Measurements from ENCODE around the gene UGT1A7. TPM values are rescaled to one million over a fixed set of nuclear protein-coding genes. Genes with fewer than 3 reads are reported as not detected.
A peak's percentile ranks its signal among the peaks of the same experiment; 100 is the strongest.
"Not testable (repeated sequence)": the region's sequence is repeated elsewhere in the genome, so short reads cannot be mapped to it uniquely, and the experiment has no call there.

Gene UGT1A7
- total RNA-seq, 1 experiment from 2014 or later: not detected

GRCh38 chr2:233680361-233681045 lies 1.2 kb upstream of the UGT1A7 start:
- no peak for DNase-seq (ENCODE audit: low spot score)

DNA sequence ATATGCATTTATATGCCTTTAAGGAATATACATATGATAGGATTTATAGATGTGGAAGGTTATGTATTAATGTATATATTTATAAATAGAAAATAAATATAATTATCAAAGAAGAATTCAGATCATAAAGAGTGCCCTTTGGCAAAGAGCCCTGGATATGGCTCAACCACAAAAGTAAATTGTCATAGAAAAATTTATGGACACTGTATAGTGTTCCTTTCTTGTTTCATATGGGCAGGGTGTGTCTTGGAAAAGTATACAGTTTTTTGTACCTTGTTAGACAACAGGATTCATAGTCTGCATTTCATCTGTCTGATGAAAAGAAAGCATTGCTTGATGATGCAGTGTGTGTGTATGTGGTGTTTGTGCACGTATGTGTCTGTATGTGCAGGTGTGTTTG lies 2.9 kb downstream of the UGT1A7 start:
- no peak for DNase-seq (ENCODE audit: low spot score)

GRCh38 chr2:233686928-233687327 lies 5.2 kb downstream of the UGT1A7 start:
- DNase-seq (ENCODE audit: low spot score): no peak

- DNase-seq (ENCODE audit: low spot score): no peak
Observed at GRCh38 chr2:233688341-233688740, 6.6 kb downstream of the UGT1A7 start.

- no peak for DNase-seq (ENCODE audit: low spot score)
Observed at GRCh38 chr2:233689031-233689430, 7.3 kb downstream of the UGT1A7 start.

DNA sequence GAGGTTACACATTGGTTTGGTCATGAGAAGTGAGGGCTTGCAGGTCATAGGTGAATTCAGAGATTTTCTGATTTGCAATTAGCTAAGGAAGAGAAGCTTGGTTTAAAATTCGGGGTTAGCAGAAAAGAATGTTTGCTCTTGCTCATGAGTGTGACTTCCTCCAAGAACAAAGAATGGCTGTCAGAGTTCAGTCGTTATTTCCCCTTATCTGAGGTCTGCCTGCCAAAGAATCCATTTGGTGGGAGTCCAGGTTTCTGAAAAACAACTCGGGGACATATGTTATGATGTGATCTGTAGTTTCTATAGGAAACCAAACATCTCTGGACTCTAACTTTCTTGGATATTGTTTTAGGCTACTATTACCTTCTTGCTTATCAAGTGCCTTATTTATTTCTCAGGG lies 7.8 kb downstream of the UGT1A7 start:
- DNase-seq (ENCODE audit: low spot score): no peak

- DNase-seq (ENCODE audit: low spot score): peak; percentile 45
Observed at GRCh38 chr2:233690444-233690843, 8.7 kb downstream of the UGT1A7 start.

DNA sequence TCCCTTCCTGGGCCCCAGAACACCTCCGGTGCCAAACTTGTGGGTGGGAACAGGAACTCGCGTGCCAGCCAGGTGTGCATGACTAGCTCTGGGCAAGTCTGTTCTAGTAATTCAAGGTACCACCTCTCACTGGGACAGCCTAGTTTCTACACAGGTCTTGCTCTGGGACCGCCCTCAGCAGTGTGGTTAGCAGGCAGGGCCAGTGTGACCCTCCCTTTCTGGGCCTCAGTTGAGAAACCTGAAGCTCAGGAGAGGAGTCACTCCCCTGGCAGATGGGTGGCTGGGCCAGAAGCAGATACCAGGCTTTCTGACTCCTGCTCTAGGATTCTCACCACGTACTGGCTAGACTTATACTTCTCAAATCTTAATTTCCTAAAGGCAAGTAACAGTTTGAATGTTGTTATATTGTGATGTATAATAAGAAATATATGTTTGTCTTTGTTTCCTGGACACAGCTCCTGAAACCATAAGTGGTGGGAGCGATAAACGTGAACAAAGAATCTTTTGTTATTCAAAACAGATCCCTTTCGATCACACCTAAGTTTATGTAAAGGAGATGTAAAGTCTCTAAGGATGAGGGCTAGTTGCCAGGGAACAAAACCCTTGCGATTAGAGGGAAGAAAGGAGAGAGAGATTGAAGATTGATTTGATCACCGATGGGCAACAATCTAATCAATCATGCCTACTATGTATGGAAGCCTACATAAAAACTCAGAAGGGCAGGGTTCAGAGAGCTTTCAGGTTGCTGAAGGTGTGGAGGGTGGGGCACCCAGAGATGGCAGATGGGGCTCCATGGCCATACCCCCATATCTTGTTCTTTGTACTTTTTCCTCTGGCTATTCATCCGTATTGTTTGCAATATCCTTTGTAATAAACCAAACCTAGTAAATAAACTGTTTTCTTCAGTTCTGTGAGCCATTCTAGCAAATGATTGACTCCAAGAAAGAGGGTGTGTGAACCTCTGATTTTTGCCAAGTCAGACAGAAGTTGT lies 10.0 kb downstream of the UGT1A7 start:
- DNase-seq (ENCODE audit: low spot score): no peak

DNA sequence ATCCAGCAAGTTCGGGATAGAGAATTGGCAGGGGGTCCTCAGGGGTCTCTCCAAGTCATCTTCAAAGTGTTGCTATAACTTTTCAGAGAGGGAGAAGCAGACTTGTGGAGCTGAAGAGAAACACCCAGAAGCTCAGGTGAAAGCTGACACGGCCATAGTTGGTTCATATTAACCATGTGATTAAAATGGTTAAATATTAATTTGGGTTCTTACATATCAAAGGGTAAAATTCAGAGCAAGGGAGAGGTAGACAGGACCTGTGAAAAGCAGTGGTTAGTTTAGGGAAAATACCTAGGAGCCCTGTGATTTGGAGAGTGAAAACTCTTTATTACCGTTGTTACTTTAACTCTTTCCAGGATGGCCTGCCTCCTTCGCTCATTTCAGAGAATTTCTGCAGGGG lies 10.9 kb downstream of the UGT1A7 start, which contains the start of gene UGT1A6:
Gene UGT1A6 (plus strand): TSS at position 243 of the 400 bp plus-strand sequence. CDS start 115 bp downstream, at position 358.
- no peak for DNase-seq (ENCODE audit: low spot score)

- DNase-seq (ENCODE audit: low spot score): no peak
Observed at GRCh38 chr2:233693963-233694362, 12.3 kb downstream of the UGT1A7 start.

DNA sequence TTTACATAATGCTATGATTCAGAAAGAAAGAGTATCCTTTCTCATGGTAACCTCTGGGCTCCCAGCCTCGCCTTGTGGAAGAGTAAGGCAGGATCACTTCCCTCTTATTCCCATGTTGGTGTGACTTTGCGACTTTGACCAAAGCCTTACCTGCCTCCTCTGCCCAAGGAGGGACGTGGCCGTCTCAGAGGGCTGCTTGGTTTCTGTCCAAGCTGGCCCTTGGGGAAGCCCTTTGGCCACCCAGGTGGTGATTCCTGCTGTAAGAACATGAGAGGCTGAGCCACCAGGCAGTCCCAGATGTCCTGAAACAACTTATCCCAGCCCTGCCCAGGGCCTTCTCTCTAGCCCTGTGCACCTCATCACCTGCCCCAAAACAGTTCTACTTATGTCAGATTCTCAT lies 17.0 kb downstream of the UGT1A7 start:
- DNase-seq (ENCODE audit: low spot score): no peak

DNA sequence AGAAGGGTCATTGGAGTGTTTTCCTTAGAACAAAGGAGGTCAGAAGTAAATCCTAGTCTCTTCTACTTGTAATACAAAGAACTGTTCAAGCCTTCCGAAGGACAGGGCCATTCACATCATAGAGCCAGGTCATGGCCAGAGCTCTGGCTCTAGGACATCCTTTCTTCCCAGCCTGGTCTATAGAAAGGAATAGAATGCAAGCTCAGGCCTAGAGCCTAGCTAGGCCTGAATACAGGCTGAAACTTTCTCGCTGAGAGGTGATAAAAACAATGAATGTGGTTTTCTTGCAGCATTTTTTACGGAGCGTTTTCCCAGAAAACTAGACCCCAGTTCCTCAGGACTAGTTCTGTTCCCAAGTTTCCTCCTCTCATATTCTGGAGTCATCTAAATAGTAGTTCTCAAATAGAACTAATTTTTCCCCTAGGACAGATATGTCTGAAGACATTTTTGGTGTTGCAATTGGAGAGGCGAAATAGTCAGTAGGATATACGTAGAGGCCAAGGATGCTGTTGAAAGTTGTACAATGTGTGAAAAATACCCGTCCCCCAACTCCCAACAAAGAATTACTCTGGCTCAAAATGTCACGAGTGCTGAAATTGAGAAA lies 17.8 kb downstream of the UGT1A7 start:
- DNase-seq (ENCODE audit: low spot score): peak; percentile 25

DNA sequence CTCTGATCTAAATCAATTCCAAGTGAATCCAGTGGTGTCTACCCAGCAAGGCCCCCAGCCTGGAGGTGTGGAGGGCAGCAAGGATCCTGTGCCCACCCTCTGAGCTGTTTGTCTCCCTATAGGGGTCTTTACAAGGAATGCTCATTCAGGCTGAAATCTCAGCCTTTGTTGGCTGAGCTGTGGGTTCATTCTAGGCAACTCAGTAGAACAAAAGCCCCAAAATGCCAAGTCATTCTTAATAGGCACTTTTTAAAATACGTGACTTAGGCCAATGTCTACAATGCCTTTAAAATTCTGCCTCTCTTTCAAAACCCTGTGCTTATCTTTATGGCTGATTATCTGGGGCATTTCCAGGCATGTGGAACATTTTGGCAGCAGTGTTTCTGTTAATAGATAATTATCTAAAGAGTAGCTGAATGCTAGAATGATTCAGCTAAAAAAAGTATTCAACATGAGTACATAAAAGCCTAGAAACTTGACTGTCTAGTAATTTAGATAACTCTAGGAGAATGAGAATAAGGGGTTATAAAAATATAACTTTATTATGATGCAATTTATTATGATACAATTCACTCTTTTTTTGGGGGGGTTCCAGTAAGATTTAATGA lies 18.4 kb downstream of the UGT1A7 start:
- peak; percentile 96 for DNase-seq (ENCODE audit: low spot score)

DNA sequence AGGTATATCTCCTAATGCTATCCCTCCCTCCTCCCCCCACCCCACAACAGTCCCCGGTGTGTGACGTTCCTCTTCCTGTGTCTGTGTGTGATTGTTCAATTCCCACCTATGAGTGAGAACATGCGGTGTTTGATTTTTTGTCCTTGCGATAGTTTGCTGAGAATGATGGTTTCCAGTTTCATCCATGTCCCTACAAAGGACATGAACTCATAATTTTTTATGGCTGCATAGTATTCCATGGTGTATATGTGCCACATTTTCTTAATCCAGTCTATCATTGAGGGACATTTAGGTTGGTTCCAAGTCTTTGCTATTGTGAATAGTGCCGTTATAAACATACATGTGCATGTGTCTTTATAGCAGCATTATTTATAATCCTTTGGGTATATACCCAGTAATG lies 19.1 kb downstream of the UGT1A7 start:
- not testable (repeated sequence) for DNase-seq (ENCODE audit: low spot score)

DNA sequence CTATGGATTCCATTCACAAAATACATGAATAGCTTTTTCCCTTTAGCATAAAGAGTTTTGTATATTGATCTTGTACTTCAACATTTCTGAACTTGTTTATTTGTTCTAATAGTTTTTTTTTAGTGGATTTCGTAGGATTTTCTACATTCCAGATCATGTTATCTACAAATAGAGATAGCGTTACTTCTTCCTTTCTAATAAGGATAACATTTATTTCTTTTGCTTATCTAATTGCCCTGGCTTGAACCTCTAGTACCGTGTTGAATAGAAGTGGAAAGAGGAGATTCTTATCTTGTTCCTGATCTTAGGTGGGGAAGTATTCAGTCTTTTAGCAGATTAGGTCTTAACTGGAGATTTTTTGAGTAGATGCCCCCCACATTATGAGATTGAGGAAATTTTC lies 20.5 kb downstream of the UGT1A7 start:
- no peak for DNase-seq (ENCODE audit: low spot score)

- peak; percentile 94 for DNase-seq (ENCODE audit: low spot score)
Observed at GRCh38 chr2:233705911-233706506, 24.3 kb downstream of the UGT1A7 start.

- peak; percentile 81 for DNase-seq (ENCODE audit: low spot score)
Observed at GRCh38 chr2:233706720-233707119, 25.0 kb downstream of the UGT1A7 start.

- peak; percentile 72 for DNase-seq (ENCODE audit: low spot score)
Observed at GRCh38 chr2:233707940-233708644, 26.4 kb downstream of the UGT1A7 start.

DNA sequence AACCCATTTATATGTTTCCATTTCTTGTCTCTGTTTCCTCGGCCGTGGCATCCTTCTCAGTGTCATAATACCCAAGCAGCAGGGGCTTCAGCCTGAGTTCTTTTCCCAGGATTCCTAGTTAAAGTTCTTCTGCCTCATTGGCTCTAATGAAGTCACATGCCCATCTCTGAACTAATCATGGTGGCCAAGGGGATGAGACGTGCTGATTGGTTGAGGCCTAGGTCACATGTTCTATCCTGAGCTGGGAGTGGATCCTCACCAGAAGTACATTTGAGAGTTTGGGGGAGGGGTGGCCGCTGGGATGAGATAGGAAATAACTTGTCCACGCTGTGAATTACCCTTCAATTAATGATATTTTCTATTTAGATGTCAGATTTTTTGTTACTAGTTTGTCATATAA lies 27.2 kb downstream of the UGT1A7 start:
- DNase-seq (ENCODE audit: low spot score): peak; percentile 53

DNA sequence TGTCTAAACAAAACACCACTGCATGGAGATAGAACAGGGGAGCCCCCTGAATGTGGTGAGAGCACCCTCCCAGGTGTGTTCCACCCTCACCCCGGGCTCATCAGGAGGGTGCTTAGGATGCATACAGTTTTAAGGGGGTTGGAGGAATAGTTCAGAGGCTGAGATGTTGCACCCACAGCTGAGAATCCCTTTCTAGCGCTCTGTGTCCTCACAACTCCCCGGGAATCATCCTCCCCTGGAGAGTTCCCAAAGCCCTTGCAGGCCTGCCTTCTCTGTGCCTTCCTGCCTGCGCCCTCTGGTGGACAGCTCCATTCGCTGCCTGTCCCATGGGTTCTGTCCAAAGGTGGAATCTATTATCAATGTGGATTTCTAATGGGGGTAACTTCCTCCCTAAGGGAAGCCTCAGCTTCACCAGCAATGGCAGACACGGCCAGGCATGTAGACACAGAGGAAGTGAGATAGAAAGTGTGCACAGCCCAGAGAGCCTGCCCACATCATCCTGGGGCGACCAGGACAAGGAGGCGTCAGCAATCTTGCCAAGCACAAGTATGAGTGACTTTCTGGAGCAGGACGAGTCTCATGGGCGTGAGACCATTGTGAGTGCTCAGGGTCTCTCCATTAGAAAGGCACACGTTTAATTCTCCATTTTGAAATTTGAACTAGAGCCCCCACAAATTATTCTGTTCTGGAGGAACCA lies 29.8 kb downstream of the UGT1A7 start:
- peak; percentile 86 for DNase-seq (ENCODE audit: low spot score)
